22Rv1 (cell line): Measurements from ENCODE around the gene ART3.

ENCODE experiments used
- H3K27ac ChIP-seq: fragments of 450-650 bp; 2 replicates; pipeline ENCODE4 v1.5.1; 2017
- CTCF ChIP-seq: fragments of 450-650 bp; IDR thresholded peaks from 2 replicates; pipeline ENCODE4 v1.5.1; 2017; ENCODE audit warnings: mild to moderate bottlenecking
- ZFX ChIP-seq: fragments of 450-650 bp; IDR thresholded peaks from 2 replicates; pipeline ENCODE4 v1.6.1; 2017; ENCODE audit warnings: antibody characterized with exemption, borderline replicate concordance

ART3 gene

GRCh38 chr4:76125816-76126215 lies 51.3 kb downstream of the ART3 start:
- no peak overlapping the region for H3K27ac ChIP-seq
- no peak for TF ChIP-seq CTCF
- TF ChIP-seq ZFX, result no peak

- TF ChIP-seq ZFX (no peak), CTCF (no peak)
- H3K27ac ChIP-seq, result peak overlapping the region; percentile 23; the same call in 1 of the 2 replicates
Measured at GRCh38 chr4:76127754-76128153, 53.2 kb downstream of the ART3 start.

- H3K27ac ChIP-seq, result no peak overlapping the region
- TF ChIP-seq CTCF (no peak), ZFX (no peak)
Measured at GRCh38 chr4:76141241-76141640, 66.7 kb downstream of the ART3 start.

DNA sequence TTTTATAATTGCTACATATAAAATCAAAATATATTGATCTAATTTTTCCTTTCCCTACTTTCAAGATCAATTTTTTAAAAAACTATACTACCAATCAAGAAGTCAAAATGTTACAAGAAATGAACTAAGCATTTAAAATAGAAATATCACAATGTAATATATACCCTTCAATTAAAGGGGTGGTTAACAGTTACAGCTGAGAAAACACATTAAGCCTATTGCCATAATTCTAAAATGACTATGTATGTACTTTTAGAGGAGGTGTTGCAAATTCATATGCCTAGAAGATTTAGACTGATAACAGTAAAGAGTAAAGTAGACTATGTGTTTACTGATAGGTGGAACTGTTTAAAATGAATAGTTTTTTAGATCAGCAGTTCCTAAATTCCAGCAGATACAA lies 70.0 kb downstream of the ART3 start:
- TF ChIP-seq CTCF, result no peak
- TF ChIP-seq ZFX, result no peak
- H3K27ac ChIP-seq, result no peak overlapping the region

DNA sequence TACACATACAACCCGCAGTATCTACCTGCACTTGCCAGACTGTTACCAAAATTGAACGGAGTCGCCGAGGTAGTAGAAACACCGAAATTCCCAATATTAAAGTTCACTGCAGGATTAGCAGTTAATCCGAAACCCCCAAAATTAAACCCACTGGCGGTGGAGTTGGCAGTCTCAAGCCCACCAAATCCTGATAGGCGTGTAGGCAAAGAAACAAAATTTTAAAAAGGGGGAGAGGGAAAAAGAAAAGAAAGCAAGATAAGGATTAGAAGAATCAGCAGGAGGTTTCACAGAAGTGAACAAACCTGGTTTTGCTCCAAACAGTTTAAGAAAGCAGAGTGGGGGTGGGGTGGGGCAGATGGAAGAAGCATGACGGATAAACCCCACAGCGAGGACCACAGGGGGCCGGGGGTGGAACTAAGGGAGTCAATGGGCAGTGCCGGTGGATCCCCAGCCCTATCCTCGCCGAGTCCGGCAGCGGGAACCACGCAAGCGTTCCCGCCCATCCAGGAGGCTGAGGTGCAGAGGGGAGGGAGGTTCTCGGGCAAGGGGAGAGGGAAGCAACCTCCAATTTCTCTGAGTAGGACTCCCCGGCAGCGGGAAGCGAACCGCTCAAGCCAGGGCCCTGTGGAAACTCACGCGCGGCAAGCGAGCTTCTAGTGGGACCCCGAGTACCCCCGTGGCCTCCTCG lies 73.1 kb downstream of the ART3 start:
- TF ChIP-seq ZFX (no peak), CTCF (no peak)
- peak overlapping the region; percentile 74 for H3K27ac ChIP-seq

DNA sequence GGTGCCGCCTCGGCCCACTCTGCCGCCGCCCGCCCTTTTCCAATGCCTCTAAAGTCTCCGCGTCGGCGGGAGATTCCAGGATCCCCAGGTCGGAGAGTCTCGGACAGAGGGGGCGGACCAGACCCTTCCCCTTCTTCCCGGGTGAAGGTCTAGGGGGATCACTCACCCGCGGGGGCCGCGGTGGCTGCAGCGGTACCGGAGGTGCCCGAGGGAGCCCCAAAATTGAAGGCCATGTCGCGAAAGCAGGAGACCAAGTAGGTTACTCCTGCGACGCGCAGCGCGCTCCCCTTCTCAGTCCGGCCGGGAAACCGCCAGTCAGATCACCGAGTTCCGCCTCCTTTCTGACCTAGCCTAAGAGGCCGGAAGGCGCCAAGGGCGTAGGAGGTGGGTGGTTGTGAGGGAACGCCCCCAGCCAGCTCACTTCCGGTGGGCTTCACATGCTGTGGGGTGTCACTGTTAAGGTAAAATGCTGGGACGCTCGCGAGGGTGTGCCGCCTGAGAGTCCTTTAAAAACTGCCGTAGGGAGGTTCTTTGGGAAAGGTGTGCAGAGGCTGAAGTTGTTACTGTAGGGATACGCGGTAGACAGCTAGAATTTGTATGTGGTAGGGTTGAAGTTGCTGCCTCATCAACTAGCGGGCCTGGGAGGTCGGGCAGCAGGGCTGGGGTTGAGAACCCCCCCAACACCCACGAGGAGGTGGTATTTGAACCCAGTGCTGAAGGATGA lies 73.8 kb downstream of the ART3 start, which contains the start of gene NUP54:
NUP54 (minus strand) TSS at position 256 of the 724 bp plus-strand sequence; CDS start at position 233, 23 bp downstream.
- TF ChIP-seq CTCF, result no peak
- no peak for TF ChIP-seq ZFX
- peak within 1 kb of the TSS; percentile 74 for H3K27ac ChIP-seq

GRCh38 chr4:76153356-76153755 lies 78.8 kb downstream of the ART3 start:
- no peak for TF ChIP-seq ZFX
- H3K27ac ChIP-seq, result no peak overlapping the region

DNA sequence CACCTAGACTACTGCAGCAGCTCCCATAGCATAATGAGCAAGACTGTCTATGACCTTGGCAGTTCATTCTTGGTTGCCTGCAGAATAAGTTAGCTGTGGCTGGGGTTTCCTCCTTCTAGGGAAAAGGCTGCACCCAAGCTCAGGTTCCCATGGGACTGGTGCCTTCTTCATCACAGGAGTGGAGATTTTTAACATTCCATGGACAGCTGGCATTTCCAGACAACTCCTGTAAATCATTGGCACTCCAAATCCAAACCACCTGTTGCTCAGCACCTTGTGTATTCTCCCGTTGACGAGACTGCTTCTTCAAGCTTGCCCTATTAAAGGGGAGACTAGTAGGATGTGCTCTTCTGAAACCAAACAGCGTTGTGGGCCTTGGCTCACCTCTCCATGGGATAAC lies 81.5 kb downstream of the ART3 start:
- H3K27ac ChIP-seq, result no peak overlapping the region
- TF ChIP-seq CTCF (no peak), ZFX (no peak)
